MM.1S (cell line): ENCODE measurements around the gene SNTG2.

Source experiments
- EZH2 ChIP-seq: fragments of 300-600 bp; sonication (generic); optimal IDR thresholded peaks from 2 replicates; pipeline ENCODE3; 2017; ENCODE audit warnings: low read depth, mild to moderate bottlenecking, antibody characterized with exemption, low read length, mixed read lengths
- EZH2phosphoT487 ChIP-seq: fragments of 300-600 bp; sonication (generic); IDR thresholded peaks from 2 replicates; pipeline ENCODE4 v1.6.1; 2018; ENCODE audit warnings: antibody characterized with exemption, low read length
- TF ChIP-seq, protein P1 (sequence below): fragments of 300-600 bp; sonication (generic); IDR thresholded peaks from 2 replicates; pipeline ENCODE4 v1.5.1; 2016; ENCODE audit warnings: antibody characterized with exemption, low read length, mixed read lengths

DNA sequence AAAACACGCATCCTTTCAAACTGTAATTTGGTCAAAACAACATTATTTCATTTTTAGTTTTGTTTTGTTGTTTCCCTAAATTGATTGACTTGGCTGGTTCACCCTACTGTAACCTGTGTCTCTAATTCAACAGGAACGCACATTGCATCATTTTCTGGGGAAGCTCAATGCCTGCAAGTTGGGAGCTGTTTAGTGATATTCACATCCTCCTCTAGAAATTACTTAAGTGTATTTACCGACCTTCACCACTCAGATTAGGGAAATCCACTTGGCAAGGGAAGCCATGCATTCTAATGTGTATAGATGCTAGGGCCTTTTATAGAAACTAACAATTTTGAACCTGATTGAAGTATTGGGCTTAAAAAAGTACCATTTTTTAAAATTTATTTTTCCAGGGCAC is 455.3 kb downstream of the SNTG2 start:
- no peak for TF ChIP-seq EZH2
- no peak for TF ChIP-seq EZH2phosphoT487
- TF ChIP-seq, protein P1, sequence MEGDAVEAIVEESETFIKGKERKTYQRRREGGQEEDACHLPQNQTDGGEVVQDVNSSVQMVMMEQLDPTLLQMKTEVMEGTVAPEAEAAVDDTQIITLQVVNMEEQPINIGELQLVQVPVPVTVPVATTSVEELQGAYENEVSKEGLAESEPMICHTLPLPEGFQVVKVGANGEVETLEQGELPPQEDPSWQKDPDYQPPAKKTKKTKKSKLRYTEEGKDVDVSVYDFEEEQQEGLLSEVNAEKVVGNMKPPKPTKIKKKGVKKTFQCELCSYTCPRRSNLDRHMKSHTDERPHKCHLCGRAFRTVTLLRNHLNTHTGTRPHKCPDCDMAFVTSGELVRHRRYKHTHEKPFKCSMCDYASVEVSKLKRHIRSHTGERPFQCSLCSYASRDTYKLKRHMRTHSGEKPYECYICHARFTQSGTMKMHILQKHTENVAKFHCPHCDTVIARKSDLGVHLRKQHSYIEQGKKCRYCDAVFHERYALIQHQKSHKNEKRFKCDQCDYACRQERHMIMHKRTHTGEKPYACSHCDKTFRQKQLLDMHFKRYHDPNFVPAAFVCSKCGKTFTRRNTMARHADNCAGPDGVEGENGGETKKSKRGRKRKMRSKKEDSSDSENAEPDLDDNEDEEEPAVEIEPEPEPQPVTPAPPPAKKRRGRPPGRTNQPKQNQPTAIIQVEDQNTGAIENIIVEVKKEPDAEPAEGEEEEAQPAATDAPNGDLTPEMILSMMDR: no peak
